HuH-7.5 (cell line): ENCODE data around the gene IL1RAP.

Experiments
- DNase-seq: peaks from one replicate; pipeline ENCODE4 v3.0.0; 2011; ENCODE audit warnings: low spot score

Gene IL1RAP

DNA sequence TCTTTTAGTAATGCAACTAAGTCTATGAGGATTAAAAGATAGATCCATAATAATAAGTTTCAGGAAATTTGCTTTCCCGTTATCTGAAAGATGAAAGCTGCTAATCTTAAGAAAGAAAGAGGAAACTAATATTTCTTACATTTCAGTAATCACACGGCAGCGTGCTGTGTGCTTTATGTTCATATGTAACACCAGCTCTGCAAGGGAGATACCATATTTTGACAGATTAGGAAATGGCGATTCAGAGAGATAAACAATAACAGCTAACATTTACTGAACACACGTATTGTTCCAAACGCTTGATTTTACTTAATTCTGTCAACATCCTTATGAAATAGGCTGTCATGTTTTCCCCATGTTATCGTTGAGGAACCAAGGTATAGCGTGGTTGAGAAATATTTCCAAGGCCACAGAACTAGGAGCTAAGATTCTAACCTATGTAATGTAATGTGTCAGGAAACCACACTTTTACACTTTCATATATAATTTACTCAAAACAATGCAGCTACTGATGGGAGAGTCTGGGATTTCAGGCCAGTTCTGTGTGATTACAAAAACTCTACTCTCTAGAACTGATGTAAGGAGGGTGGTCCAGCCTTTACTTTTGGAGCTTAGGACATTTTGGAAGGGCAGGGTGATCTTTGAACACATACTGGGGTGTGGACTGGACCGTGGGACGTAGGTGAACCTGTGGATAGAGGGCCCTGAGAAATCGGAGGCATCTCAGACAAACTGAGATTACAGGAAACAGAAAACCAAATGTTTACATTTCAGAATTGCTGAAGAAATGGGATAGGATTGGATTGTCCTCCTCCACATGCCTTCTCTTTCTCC lies 100.6 kb downstream of the IL1RAP start:
- DNase-seq: no peak

- DNase-seq: no peak
Measured at GRCh38 chr3:190615060-190615384, 101.1 kb downstream of the IL1RAP start.

DNA sequence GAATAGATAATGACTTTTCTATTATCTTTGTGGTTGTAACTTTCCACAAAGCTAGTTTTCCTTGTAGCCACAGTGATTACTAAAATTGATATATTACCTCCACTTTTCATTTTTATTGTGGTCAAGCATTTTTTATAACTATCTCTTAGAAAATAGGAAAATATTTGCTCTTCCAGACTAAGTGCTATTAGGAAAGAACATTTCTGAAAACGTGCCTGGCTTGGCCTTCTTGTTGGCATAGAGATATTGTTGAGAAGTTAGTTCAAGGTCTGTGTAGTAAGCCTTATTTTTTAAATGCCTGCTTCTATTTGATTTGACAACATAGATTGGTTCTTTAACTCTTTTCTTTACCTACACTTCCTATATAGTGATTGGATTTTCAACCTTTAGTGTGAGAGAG lies 101.7 kb downstream of the IL1RAP start:
- DNase-seq: no peak

- no peak for DNase-seq
Measured at GRCh38 chr3:190616637-190617036, 102.8 kb downstream of the IL1RAP start.

- no peak for DNase-seq
Measured at GRCh38 chr3:190617185-190617584, 103.3 kb downstream of the IL1RAP start.

DNA sequence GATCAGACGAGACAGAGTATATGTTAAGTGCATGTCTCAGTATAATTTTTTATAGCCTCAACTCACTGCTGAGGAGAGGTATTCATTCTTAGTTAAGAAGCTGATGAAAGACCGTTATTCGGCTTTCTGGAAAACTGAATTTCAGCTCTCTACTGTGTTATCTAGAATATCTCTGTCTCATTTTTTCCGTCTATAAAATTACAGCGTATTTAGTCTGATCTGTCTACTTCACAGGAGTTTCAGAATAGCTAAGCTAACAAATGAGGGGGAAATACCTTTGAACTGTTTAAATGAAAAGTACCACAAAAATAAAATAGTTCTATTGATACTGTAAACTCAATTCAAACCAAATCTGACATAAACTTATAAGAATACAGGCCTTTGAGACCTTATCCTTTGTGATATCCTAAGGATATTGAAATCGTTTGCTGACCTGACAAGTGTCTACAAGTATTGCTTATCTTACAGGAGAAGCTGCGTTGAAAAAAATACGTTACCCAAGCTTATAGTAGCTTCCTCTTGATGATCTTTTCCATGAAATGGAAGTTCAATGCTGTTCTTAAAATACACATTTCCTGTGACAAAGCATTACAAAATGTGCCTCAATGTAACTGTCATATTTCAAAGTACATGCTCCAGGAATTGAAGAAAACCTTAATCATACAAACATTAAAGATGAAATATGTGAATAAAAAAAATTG lies 104.6 kb downstream of the IL1RAP start:
- DNase-seq: no peak

DNA sequence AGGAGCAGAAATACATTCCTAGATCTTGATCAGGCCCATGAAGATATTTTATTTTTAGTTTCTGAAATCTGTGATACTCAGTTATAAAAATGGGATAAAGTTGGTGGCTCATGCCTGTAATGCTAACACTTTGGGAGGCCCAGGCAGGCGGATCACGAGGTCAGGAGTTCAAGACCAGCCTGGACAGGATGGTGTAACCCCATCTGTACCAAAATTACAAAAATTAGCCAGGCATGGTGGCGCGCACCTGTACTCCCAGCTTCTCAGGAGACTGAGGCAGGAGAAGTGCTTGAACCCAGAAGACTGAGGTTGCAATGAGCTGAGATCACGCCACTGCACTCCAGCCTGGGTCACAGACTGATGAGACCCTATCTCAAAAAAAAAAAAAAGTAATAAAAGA lies 105.5 kb downstream of the IL1RAP start:
- DNase-seq: no peak

DNA sequence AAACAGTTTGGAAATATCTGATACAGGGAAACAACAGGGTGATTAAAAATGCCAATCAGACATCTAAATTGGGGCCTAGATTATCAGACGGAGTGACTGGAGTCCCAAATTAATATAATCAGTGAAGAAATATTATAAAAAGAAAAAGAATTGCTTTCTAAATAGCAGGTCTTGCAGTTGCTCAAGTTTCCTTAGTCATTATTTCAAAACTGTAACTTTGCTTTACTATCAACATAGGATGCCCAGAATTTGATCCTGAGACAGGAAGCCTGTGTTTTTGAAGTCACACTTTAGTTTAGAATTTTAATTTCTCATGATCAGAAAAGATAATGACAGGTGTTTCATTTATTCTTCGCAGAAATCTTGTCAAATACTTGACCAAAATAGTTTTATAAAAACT lies 105.9 kb downstream of the IL1RAP start:
- DNase-seq: no peak

DNA sequence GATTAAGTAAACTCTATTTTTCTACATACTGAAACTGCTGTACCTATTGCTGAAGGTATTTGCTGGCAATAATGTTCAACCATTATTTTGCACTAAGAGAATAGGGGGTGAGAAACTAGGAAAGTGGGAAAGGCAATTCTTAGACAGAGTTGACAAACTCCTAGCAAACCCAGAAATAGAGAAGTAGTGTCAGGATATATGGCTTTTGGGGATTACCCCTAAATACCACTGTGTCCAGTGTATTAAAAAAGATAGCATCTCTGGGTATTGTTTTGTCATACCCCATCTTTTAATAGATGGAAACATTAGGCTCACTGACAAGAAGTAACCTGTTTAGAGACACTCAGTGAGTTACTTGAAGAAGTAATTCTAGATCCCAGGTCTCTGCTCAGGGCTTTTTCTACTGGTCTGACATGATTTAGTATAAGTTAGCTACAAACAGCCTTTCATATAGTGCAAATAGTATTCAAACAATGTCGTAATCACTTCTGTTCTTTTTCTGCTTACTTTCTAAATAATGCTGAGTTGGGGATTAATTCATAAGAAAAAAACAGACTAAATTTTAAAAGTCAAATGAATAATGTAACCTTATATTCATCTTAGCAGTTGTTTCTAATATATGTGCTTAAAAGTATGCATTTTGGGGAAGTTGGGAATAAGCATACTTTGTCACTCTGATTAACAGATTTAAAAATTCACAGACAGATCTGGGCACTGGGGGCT lies 107.2 kb downstream of the IL1RAP start:
- DNase-seq: no peak

GRCh38 chr3:190621927-190622326 lies 108.0 kb downstream of the IL1RAP start:
- no peak for DNase-seq

GRCh38 chr3:190624282-190624681 lies 110.4 kb downstream of the IL1RAP start:
- DNase-seq: no peak

- DNase-seq: no peak
Measured at GRCh38 chr3:190626951-190627620, 113.2 kb downstream of the IL1RAP start.

DNA sequence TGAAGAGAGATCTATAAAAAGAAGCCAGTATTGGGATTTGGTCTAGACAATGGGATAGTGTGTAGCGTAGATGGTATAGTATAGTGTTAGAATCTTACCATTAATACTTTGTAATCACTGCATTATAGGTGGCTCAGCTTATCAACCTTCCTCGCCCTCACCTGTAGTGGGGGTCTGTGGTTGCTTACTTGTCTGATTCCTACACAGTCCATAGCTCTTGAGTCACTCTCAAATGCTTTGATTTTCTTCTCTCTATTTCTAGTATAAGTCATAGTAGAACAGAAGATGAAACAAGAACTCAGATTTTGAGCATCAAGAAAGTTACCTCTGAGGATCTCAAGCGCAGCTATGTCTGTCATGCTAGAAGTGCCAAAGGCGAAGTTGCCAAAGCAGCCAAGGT lies 115.2 kb downstream of the IL1RAP start:
- no peak for DNase-seq

- DNase-seq: no peak
Measured at GRCh38 chr3:190631295-190631694, 117.4 kb downstream of the IL1RAP start.

- no peak for DNase-seq
Measured at GRCh38 chr3:190641564-190641963, 127.7 kb downstream of the IL1RAP start.

- DNase-seq: no peak
Measured at GRCh38 chr3:190642016-190642415, 128.1 kb downstream of the IL1RAP start.

DNA sequence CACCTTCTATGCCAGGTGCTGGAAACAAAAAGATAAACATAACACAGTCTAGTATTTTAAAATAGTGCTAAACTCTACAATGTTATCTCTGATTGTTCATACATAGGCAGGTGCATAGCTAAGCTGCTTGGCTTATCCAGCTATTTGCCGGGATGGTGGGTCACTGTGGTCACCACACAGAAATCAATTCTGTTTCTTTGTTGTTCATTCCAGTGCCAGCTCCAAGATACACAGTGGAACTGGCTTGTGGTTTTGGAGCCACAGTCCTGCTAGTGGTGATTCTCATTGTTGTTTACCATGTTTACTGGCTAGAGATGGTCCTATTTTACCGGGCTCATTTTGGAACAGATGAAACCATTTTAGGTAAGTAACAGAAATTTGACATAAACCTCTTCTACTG lies 130.2 kb downstream of the IL1RAP start:
- no peak for DNase-seq

- no peak for DNase-seq
Measured at GRCh38 chr3:190644766-190645165, 130.9 kb downstream of the IL1RAP start.

DNA sequence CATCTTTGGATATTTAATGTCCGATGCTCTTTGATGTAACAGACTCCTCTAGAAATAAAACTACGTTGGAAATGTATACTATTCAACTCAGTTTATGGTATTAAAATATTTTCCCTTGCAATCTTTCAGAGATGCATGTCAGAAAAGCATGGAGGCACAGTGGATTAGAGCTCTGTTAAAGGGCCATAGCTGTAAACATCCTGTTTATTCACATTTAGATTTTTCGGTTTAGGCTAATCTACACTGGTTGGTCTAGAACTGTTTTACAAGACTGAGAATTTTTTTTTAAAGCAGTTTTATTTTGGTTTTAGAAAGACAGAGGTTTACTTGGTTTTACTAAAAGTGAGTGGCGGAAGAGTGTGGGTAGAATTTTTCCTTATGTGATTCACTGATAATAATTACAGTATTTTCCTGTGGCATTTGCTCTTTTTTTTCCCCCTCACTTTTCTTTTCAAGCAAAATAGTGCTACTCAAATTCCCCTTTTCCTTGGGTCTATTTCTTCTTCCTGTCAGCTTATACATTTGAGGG lies 132.1 kb downstream of the IL1RAP start:
- DNase-seq: no peak

DNA sequence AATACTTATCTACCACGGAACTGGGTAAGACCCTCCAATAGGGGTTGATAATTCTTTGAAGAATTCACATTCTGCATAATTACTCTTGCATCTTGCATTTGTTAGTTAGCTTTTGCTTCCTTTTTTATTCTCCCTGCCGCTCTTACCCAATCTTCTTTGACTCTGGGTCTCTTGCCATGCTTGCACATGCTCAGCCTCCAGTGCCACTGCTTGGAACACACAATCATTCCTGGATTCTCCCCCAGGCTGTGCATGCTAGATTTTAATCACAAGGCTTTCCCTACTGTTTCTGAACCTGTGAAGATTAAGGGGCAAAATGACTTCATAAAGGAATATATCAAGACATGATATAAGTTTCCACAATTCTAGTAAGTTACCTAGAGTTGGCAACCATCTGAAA lies 133.1 kb downstream of the IL1RAP start:
- DNase-seq: no peak

GRCh38 chr3:190655933-190656332 lies 142.0 kb downstream of the IL1RAP start:
- DNase-seq: no peak

DNA sequence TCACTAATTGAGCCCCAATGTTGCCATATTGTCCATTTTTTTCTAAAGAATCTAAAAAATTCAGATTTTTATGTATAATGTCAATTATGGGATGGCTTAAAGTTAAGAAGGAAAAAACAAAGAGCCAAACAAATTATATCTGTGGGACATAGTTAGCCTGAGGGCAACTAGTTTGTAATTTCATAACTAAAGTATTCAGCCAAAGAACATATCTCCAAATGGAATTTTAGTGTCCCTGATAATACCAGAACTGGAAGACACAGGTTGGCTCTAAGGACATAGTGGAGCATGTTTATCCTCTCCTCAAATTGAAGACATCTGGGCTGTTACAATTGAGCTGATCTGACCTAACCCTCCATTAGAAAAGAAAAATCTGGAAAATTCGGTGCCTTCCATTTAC lies 144.2 kb downstream of the IL1RAP start:
- no peak for DNase-seq
